Tibial nerve (tissue), 4 donors: ENCODE measurements around the gene CABLES1.

Experiments
- CTCF ChIP-seq, 5 experiments: fragments of 200-600 bp in 3 of 5; fragments of 450-650 bp in 2 of 5; sonication (generic) in 3 of 5; IDR thresholded peaks; one replicate each; pipeline ENCODE4 v1.5.1; 2016 to 2019; ENCODE audit warnings: antibody characterized with exemption in 5 of 5, mild to moderate bottlenecking in 3 of 5, moderate library complexity in 2 of 5
- EP300 ChIP-seq, 2 donors: sonication (generic); formaldehyde crosslinking; IDR thresholded peaks; one replicate each; pipeline ENCODE4 v1.6.1; 2017; ENCODE audit warnings: antibody characterized with exemption in 2 of 2, mild to moderate bottlenecking in 1 of 2
- POLR2A ChIP-seq, 2 donors: fragments of 450-650 bp; IDR thresholded peaks; one replicate each; pipeline ENCODE4 v1.6.1; 2017; ENCODE audit warnings: antibody characterized with exemption in 2 of 2, mild to moderate bottlenecking in 2 of 2, moderate library complexity in 2 of 2

GRCh38 chr18:23183411-23184150 is 48.3 kb downstream of the CABLES1 start:
- TF ChIP-seq CTCF (IDR thresholded peaks at IDR 0.05) (no peak), POLR2A (IDR thresholded peaks at IDR 0.05) (no peak), EP300 (IDR thresholded peaks at IDR 0.05) (no peak)
